Measurements from ENCODE around the gene NEBL. TPM values are rescaled to one million over a fixed set of nuclear protein-coding genes. Genes with fewer than 3 reads are reported as not detected.

The NEBL gene
- polyA plus RNA-seq, 1 experiment = 0.10 TPM

DNA sequence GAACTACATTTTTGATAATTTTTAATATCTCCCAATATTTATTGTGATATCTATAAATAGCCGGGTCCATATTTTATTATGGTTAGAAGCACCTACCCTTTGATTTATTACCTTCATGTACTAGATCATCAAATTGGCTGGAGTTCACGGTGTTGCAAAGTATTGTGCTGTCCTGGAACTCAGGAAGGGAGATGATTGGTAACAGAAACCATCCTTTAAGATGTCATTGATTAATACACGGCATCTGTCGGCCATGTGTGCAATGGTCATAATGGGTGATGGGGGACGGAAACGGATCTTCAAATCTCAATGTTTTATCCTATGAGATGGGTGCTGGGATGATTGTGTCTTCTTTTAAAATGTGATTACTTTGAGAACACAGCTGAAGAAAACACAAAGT, 157.0 kb downstream of the NEBL start:
- ChIA-PET POLR2A (no interaction called here), CTCF (no interaction called here)
- no peak overlapping the region for H3K27ac ChIP-seq (ENCODE audit: low read depth, low read length)
- no peak for DNase-seq (ENCODE audit: low read depth, low spot score)
- H3K4me3 ChIP-seq (ENCODE audit: low read depth, low read length) = no peak overlapping the region
- TF ChIP-seq, protein P1, sequence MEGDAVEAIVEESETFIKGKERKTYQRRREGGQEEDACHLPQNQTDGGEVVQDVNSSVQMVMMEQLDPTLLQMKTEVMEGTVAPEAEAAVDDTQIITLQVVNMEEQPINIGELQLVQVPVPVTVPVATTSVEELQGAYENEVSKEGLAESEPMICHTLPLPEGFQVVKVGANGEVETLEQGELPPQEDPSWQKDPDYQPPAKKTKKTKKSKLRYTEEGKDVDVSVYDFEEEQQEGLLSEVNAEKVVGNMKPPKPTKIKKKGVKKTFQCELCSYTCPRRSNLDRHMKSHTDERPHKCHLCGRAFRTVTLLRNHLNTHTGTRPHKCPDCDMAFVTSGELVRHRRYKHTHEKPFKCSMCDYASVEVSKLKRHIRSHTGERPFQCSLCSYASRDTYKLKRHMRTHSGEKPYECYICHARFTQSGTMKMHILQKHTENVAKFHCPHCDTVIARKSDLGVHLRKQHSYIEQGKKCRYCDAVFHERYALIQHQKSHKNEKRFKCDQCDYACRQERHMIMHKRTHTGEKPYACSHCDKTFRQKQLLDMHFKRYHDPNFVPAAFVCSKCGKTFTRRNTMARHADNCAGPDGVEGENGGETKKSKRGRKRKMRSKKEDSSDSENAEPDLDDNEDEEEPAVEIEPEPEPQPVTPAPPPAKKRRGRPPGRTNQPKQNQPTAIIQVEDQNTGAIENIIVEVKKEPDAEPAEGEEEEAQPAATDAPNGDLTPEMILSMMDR (IDR thresholded peaks at IDR 0.05; ENCODE audit: low read depth, low read length) = no peak
- H3K9me3 ChIP-seq (ENCODE audit: control insufficient read depth, insufficient read depth, low read length) = no peaks in the 10 kb centered on the region
- H3K27me3 ChIP-seq (ENCODE audit: control insufficient read depth, insufficient read depth, low read length) = no peaks in the 10 kb centered on the region

DNA sequence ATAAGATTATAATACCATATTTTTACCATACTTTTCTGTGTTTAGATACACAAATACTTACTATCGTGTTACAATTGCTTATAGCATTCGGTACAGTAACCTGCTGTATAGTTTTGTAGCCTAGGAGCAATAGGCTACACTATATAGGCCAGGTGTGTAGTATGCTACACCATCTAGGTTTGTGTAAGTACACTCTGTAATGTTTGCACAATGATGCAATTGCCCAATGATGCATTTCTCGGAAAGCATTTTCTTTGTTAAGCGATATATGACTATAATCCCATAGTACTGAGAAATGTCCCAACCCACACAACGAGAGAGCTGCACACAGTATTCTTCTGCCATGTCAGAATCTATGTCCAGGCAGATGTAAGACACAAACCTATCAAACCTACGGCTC, 160.0 kb downstream of the NEBL start:
- Histone ChIP-seq H3K27me3 (ENCODE audit: control insufficient read depth, insufficient read depth, low read length) (no peaks in the 10 kb centered on the region), H3K4me3 (ENCODE audit: low read depth, low read length) (no peak overlapping the region), H3K9me3 (ENCODE audit: control insufficient read depth, insufficient read depth, low read length) (no peaks in the 10 kb centered on the region), H3K27ac (ENCODE audit: low read depth, low read length) (no peak overlapping the region)
- ChIA-PET POLR2A (no interaction called here), CTCF (no interaction called here)
- TF ChIP-seq, protein P1 (IDR thresholded peaks at IDR 0.05; ENCODE audit: low read depth, low read length) = no peak
- no peak for DNase-seq (ENCODE audit: low read depth, low spot score)

Small RNA genes lying within 50 kb of the gene (small RNA-seq; reads per million reads assigned to genes)
- gene AL157398.1 (ENCODE audit: insufficient read length, low read depth) (not detected), gene MTND1P21 (ENCODE audit: insufficient read length, low read depth) (not detected)
